Thoracic aorta (tissue), 2 donors: ENCODE measurements around the gene UBAC2. TPM values are rescaled to one million over a fixed set of nuclear protein-coding genes. Genes with fewer than 3 reads are reported as not detected.

Source experiments
- ATAC-seq: fragments of 150-250 bp; one replicate; pipeline ENCODE4 v1.8.0; 2017; ENCODE audit warnings: low read depth; ENCODE audit not compliant: insufficient number of reproducible peaks, low FRiP score
- DNase-seq: peaks from one replicate; pipeline ENCODE4 v3.0.0-alpha.2; 2020; ENCODE audit warnings: low spot score
- H3K27ac ChIP-seq, 2 donors: fragments of 200-600 bp; sonication (generic); 1 replicate in 1 of 2; 2 replicates in 1 of 2; pipeline ENCODE4 v1.5.1; 2016; ENCODE audit warnings: mild to moderate bottlenecking in 2 of 2, moderate library complexity in 2 of 2
- H3K27me3 ChIP-seq: fragments of 200-600 bp; sonication (generic); replicated peaks from 2 replicates; pipeline ENCODE4 v1.6.0; 2016; ENCODE audit warnings: mild to moderate bottlenecking; ENCODE audit not compliant: insufficient read depth
- H3K36me3 ChIP-seq: fragments of 200-600 bp; sonication (generic); one replicate; pipeline ENCODE4 v1.5.1; 2016
- H3K4me1 ChIP-seq, 2 donors: fragments of 200-600 bp; sonication (generic); 1 replicate in 1 of 2; 2 replicates in 1 of 2; pipeline versions ENCODE4 v1.5.1 to v1.6.0; 2016; ENCODE audit warnings: low read depth in 2 of 2, mild to moderate bottlenecking in 1 of 2; ENCODE audit not compliant: control insufficient read depth in 1 of 2
- H3K4me3 ChIP-seq: fragments of 200-600 bp; sonication (generic); 2 replicates; pipeline ENCODE4 v1.5.1; 2016; ENCODE audit warnings: mild to moderate bottlenecking
- H3K9me3 ChIP-seq: fragments of 200-600 bp; sonication (generic); 2 replicates; pipeline ENCODE4 v1.5.1; 2016
- total RNA-seq, 2 donors: library from RNA; depleted of rRNA; stranded (reverse); fragments of >200 nt; gene quantifications; one replicate each; pipeline versions ENCODE4 v1.1.0 to v1.2.3, GENCODE V29; 2016
- TF ChIP-seq, protein P1 (sequence below): fragments of 200-600 bp; sonication (generic); IDR thresholded peaks from one replicate; pipeline ENCODE4 v1.5.1; 2019; ENCODE audit warnings: antibody characterized with exemption

Gene UBAC2
- total RNA-seq, 2 donors from 2014 or later = 41.3 to 49.7 TPM

- H3K4me1 ChIP-seq = peaks cover 3 to 15% of the 10 kb centered on the region in 2 donors
- H3K36me3 ChIP-seq = peaks cover 3% of the 10 kb centered on the region
- H3K27me3 ChIP-seq = no peaks in the 10 kb centered on the region
- DNase-seq = no peak
- no peaks in the 10 kb centered on the region for H3K9me3 ChIP-seq
- peak overlapping the region in 1 of 2 donors; percentile 46 for H3K27ac ChIP-seq
- ATAC-seq = peak; percentile 22
- TF ChIP-seq, protein P1, sequence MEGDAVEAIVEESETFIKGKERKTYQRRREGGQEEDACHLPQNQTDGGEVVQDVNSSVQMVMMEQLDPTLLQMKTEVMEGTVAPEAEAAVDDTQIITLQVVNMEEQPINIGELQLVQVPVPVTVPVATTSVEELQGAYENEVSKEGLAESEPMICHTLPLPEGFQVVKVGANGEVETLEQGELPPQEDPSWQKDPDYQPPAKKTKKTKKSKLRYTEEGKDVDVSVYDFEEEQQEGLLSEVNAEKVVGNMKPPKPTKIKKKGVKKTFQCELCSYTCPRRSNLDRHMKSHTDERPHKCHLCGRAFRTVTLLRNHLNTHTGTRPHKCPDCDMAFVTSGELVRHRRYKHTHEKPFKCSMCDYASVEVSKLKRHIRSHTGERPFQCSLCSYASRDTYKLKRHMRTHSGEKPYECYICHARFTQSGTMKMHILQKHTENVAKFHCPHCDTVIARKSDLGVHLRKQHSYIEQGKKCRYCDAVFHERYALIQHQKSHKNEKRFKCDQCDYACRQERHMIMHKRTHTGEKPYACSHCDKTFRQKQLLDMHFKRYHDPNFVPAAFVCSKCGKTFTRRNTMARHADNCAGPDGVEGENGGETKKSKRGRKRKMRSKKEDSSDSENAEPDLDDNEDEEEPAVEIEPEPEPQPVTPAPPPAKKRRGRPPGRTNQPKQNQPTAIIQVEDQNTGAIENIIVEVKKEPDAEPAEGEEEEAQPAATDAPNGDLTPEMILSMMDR = no peak
- peak overlapping the region; percentile 42 for H3K4me3 ChIP-seq
These were observed 155.8 kb downstream of the UBAC2 start for GRCh38 chr13:99356262-99357091.

DNA sequence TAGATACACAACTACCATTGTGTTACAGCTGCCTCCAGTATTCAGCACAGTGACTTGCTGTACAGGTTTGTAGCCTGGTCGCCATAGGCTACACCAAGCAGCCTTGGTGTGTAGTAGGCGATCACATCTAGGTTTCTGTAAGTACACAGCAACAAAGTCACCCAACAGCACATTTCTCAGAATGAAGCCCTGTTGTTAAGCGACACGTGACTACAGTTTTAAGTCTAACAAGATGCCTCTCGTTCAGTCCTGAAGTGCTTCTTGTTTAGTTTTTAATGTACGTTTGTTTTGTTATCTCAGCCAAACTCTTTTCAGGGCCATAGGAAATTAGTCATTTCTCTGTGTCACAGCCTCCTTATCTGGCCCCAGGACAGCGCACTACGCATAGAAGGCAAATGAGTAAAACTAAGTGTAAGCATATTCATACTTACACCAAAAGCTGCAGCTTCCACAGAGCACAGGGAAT is 156.5 kb downstream of the UBAC2 start:
- Histone ChIP-seq H3K4me3 (no peak overlapping the region), H3K4me1 (peaks cover 3 to 15% of the 10 kb centered on the region in 2 donors), H3K36me3 (peaks cover 3% of the 10 kb centered on the region), H3K27ac (peak overlapping the region in 1 of 2 donors; percentile 46), H3K9me3 (no peaks in the 10 kb centered on the region), H3K27me3 (no peaks in the 10 kb centered on the region)
- ATAC-seq (no peak), DNase-seq (no peak)
- TF ChIP-seq, protein P1 = no peak

GRCh38 chr13:99357941-99358340 is 157.3 kb downstream of the UBAC2 start:
- Histone ChIP-seq H3K4me1 (peaks cover 3 to 15% of the 10 kb centered on the region in 2 donors), H3K4me3 (no peak overlapping the region), H3K9me3 (no peaks in the 10 kb centered on the region), H3K27me3 (no peaks in the 10 kb centered on the region), H3K36me3 (peaks cover 3% of the 10 kb centered on the region), H3K27ac (no peak overlapping the region)
- TF ChIP-seq, protein P1 = no peak
- DNase-seq = no peak
- ATAC-seq = no peak

DNA sequence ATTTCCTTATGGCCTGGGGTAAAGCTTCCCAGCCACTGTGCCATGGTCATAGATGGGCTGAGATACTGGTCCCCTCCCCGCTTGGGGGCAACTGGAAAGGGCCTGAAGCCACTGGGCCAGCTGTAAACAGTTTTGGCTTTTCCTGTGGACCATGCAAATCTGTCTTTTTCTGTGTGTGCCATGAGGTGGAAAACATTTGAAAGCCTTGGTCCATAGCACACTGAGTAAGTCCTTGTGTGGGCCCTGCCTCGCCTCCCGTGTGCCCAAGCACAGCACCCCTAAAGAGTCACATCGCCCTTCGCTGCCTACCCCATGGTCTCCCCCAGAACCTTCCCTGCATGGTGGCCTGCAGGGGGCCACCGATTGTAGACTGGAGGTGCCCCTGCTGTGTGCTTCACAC is 158.9 kb downstream of the UBAC2 start:
- peaks cover 7 to 15% of the 10 kb centered on the region in 2 donors for H3K4me1 ChIP-seq
- no peak for DNase-seq
- no peak overlapping the region for H3K4me3 ChIP-seq
- H3K27ac ChIP-seq = no peak overlapping the region
- H3K9me3 ChIP-seq = no peaks in the 10 kb centered on the region
- TF ChIP-seq, protein P1 = no peak
- no peak for ATAC-seq
- no peaks in the 10 kb centered on the region for H3K27me3 ChIP-seq
- peaks cover 3% of the 10 kb centered on the region for H3K36me3 ChIP-seq

DNA sequence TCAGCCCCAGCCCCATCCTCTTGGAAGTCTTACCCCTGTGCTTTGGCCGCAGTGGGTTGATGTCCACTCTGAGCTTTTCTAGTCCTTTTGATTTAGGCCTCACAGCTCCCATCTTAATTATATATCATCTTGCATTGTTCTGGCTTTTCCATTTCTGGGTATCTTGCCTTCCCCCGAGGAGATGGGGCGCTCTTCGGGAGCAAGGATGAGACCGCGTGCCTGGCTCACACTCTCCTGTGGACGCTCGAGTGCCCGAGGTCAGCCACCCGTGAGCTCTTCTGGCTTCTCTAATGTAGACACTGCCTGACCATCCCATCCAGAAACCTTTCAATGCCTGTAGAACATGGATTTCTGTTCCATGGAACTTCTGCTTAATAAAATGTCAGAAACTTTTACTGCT is 160.0 kb downstream of the UBAC2 start:
- peaks cover 3% of the 10 kb centered on the region for H3K36me3 ChIP-seq
- DNase-seq = no peak
- no peak overlapping the region for H3K4me3 ChIP-seq
- H3K9me3 ChIP-seq = no peaks in the 10 kb centered on the region
- H3K27me3 ChIP-seq = no peaks in the 10 kb centered on the region
- no peak overlapping the region for H3K27ac ChIP-seq
- no peak for ATAC-seq
- TF ChIP-seq, protein P1 = no peak
- peaks cover 6 to 12% of the 10 kb centered on the region in 2 donors for H3K4me1 ChIP-seq
